Retinal pigment epithelial cell (primary cell): ENCODE measurements around the gene LPAR4.
"Not testable (repeated sequence)": the region's sequence is repeated elsewhere in the genome, so short reads cannot be mapped to it uniquely, and the experiment has no call there.

Experiments used
- DNase-seq: peaks from one replicate; pipeline ENCODE4 v3.0.0-alpha.2; 2010; ENCODE audit warnings: low read depth
- H3K4me3 ChIP-seq: 2 replicates; pipeline ENCODE4 v1.5.1; 2011; ENCODE audit warnings: mild to moderate bottlenecking, low read length, control low read depth, moderate library complexity
- CTCF ChIP-seq: conservative IDR thresholded peaks from 2 replicates; pipeline ENCODE4 v1.5.1; 2011; ENCODE audit warnings: low read depth, low read length, control low read depth, inconsistent platforms

Gene LPAR4

GRCh38 chrX:78769946-78770345 lies 22.4 kb downstream of the LPAR4 start:
- no peak for DNase-seq

GRCh38 chrX:78796916-78797315 lies 49.4 kb downstream of the LPAR4 start:
- no peak for TF ChIP-seq CTCF
- DNase-seq = no peak
- no peak overlapping the region for H3K4me3 ChIP-seq

More at GRCh38 chrX:78769946-78770345, 22.4 kb downstream of the LPAR4 start:
- H3K4me3 ChIP-seq = no peak overlapping the region
- TF ChIP-seq CTCF = no peak

GRCh38 chrX:78800114-78800513 lies 52.6 kb downstream of the LPAR4 start:
- DNase-seq = no peak
- TF ChIP-seq CTCF = no peak
- H3K4me3 ChIP-seq = no peak overlapping the region

- H3K4me3 ChIP-seq = no peak overlapping the region
- TF ChIP-seq CTCF = no peak
- DNase-seq = no peak
Observed at GRCh38 chrX:78800694-78801093, 53.2 kb downstream of the LPAR4 start.

DNA sequence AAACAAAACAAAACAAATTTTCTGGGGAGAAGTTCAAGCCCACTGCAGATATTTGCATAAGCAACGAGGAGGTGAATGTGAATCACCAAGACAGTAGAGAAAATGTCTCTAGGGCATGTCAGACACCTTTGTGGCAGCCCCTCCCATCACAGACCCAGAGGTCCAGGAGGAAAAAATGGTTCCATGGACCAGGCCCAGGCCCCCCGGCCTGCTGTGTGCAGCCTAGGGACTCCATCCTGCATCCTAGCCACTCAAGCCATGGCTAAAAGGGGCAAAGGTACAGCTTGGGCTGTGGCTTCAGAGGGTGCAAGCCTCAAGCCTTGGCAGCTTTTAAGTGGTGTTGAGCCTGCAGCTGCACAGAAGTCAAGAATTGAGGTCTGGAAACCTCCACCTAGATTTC lies 54.0 kb downstream of the LPAR4 start:
- H3K4me3 ChIP-seq = no peak overlapping the region
- TF ChIP-seq CTCF = no peak
- DNase-seq = no peak

DNA sequence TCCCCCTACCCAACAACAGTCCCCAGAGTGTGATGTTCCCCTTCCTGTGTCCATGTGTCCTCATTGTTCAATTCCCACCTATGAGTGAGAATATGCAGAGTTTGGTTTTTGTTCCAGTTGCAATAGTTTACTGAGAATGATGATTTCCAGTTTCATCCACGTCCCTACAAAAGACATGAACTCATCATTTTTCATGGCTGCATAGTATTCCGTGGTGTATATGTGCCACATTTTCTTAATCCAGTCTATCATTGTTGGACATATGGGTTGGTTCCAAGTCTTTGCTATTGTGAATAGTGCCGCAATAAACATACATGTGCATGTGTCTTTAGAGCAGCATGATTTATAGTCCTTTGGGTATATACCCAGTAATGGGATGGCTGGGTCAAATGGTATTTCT lies 55.0 kb downstream of the LPAR4 start:
- H3K4me3 ChIP-seq, DNase-seq: not testable (repeated sequence)
